Cardiac muscle cell (in vitro differentiated cells and primary cell): ENCODE data around the gene ACTRT2. TPM values are rescaled to one million over a fixed set of nuclear protein-coding genes. Genes with fewer than 3 reads are reported as not detected.

Experiments
- DNase-seq, 2 donors: peaks; one replicate each; pipeline versions ENCODE4 v3.0.0 to v3.0.0-alpha.2; 2010 to 2017; ENCODE audit warnings: low read depth in 1 of 2, low spot score in 1 of 2
- H3K27ac ChIP-seq: fragments of 200-600 bp; sonication (generic); 2 replicates; pipeline ENCODE4 v1.5.1; 2016
- H3K27me3 ChIP-seq: fragments of 200-600 bp; sonication (generic); 2 replicates; pipeline ENCODE4 v1.6.0; 2016; ENCODE audit warnings: control low read depth
- H3K36me3 ChIP-seq: fragments of 200-600 bp; sonication (generic); 2 replicates; pipeline ENCODE4 v1.5.1; 2016; ENCODE audit warnings: control low read depth
- H3K4me1 ChIP-seq: fragments of 200-600 bp; sonication (generic); 2 replicates; pipeline ENCODE4 v1.8.1; 2017; ENCODE audit warnings: low read depth, mild to moderate bottlenecking, mixed run types
- H3K4me3 ChIP-seq: fragments of 200-600 bp; sonication (generic); 2 replicates; pipeline ENCODE4 v1.5.1; 2016; ENCODE audit warnings: mild to moderate bottlenecking
- H3K9me3 ChIP-seq: fragments of 200-600 bp; sonication (generic); 2 replicates; pipeline ENCODE4 v1.5.1; 2017; ENCODE audit warnings: low read depth, mild to moderate bottlenecking, control low read depth
- polyA plus RNA-seq: library from polyadenylated mRNA; unstranded; fragments of >200 nt; fragmentation: Nextera tagmentation; extraction: Ambion mirVana; gene quantifications from 2 replicates; pipeline ENCODE4 v1.2.1, GENCODE V29; 2016
- total RNA-seq: library from RNA; depleted of rRNA; stranded (reverse); fragments of >200 nt; gene quantifications from 2 replicates; pipeline ENCODE4 v1.2.3, GENCODE V29; 2016
- TF ChIP-seq, protein P1 (sequence below): IDR thresholded peaks from 2 replicates; pipeline ENCODE4 v1.5.1; 2012; ENCODE audit warnings: low read depth, mild to moderate bottlenecking, low read length

Gene ACTRT2
- total and polyA plus RNA-seq, 2 experiments from 2014 or later = not detected

DNA sequence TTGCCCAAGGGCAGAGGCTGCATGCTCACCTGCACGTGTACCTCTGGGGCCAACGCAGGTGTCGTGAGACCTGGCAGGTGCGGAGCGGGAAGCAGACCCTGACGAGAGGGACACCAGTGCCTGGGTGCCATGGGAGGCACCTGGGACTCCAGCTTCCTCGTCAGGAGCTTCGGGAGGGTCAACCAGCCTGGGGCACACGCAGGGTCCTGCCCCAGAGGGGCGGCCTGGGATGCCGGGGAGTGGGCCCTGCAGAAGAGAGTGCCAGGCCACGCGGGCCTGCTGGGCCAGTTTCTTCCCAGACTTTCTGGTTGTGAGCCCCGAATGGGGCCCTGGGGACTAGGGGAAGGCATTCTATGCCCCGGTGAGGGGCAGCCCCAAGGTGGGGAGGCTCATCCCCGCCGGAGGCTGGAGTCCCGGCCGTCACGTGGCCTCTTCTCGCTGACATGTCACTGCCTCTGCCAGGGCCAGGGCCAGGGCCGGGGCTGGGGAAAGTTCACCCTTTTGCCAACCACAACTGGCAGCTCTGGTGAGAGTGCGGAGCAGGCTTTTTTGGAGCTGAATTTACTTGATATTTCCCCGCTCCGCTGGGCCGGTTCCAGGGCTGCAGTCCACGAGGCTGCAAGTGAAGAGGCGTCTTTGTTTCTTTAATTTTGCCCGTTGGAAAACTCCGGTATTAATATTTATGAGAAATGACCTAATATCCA is 38.5 kb upstream of the ACTRT2 start:
- H3K36me3 ChIP-seq = no peaks in the 10 kb centered on the region
- H3K27me3 ChIP-seq = no peaks in the 10 kb centered on the region
- DNase-seq = no peak
- TF ChIP-seq, protein P1, sequence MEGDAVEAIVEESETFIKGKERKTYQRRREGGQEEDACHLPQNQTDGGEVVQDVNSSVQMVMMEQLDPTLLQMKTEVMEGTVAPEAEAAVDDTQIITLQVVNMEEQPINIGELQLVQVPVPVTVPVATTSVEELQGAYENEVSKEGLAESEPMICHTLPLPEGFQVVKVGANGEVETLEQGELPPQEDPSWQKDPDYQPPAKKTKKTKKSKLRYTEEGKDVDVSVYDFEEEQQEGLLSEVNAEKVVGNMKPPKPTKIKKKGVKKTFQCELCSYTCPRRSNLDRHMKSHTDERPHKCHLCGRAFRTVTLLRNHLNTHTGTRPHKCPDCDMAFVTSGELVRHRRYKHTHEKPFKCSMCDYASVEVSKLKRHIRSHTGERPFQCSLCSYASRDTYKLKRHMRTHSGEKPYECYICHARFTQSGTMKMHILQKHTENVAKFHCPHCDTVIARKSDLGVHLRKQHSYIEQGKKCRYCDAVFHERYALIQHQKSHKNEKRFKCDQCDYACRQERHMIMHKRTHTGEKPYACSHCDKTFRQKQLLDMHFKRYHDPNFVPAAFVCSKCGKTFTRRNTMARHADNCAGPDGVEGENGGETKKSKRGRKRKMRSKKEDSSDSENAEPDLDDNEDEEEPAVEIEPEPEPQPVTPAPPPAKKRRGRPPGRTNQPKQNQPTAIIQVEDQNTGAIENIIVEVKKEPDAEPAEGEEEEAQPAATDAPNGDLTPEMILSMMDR = no peak
- no peaks in the 10 kb centered on the region for H3K9me3 ChIP-seq
- no peak overlapping the region for H3K4me3 ChIP-seq
- no peaks in the 10 kb centered on the region for H3K4me1 ChIP-seq
- H3K27ac ChIP-seq = no peak overlapping the region

DNA sequence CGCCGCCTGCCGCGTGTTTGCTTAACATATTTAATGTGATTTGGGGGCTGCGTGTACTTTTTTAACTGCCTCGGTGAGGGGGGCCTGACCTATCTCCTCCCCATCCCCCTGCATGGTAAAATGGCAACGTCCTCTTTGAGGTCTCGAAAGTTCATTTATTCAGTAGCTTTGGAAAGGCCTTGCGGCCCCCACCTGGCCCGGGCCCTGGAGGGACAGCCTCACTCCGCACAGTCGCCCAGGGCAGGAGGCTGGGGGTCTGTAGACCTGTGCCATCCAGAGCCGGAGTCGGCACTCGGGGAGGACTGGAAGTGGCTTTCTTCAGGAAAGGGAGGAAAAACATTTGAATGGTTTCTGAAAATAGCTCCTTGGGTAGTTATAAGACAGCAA is 38.0 kb upstream of the ACTRT2 start:
- H3K4me3 ChIP-seq = no peak overlapping the region
- no peaks in the 10 kb centered on the region for H3K36me3 ChIP-seq
- H3K27me3 ChIP-seq = no peaks in the 10 kb centered on the region
- TF ChIP-seq, protein P1 = no peak
- H3K27ac ChIP-seq = no peak overlapping the region
- no peaks in the 10 kb centered on the region for H3K9me3 ChIP-seq
- no peaks in the 10 kb centered on the region for H3K4me1 ChIP-seq
- no peak for DNase-seq

DNA sequence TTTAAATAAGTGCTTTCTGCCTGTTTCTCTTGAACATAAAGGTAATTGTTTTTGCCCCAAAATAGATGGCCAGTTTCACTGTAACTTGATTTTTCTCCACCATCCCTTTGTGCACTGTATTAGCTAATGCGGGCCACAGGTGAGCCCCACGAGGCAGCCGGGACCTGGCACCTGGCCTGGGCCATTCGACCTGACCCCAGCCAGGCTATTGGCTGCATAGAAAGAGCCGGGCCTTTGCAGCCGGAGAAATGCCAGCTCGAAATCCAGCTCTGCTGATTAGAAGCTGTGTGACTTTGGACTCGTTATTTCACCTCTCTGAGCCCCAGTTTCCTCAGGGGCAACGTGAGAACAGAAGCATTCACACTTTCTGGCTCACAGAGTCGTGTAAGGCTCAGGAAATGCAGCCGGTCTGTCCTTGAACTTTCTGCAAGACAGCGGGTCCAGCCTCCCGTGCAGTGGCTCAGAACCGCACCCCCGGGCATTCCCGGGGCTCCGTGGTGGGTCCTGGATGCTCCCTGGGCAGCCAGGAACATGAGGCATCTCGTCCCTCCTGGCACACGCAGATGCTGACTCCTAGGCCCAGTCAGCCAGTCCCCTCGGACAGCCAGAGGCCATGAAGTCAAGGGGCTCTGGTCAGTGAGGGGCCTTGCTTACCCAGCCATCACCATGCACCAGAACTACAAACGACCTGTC is 37.4 kb upstream of the ACTRT2 start:
- no peak for DNase-seq
- Histone ChIP-seq H3K4me3 (no peak overlapping the region), H3K9me3 (no peaks in the 10 kb centered on the region), H3K36me3 (no peaks in the 10 kb centered on the region), H3K27ac (no peak overlapping the region), H3K27me3 (no peaks in the 10 kb centered on the region), H3K4me1 (no peaks in the 10 kb centered on the region)
- TF ChIP-seq, protein P1 = no peak

DNA sequence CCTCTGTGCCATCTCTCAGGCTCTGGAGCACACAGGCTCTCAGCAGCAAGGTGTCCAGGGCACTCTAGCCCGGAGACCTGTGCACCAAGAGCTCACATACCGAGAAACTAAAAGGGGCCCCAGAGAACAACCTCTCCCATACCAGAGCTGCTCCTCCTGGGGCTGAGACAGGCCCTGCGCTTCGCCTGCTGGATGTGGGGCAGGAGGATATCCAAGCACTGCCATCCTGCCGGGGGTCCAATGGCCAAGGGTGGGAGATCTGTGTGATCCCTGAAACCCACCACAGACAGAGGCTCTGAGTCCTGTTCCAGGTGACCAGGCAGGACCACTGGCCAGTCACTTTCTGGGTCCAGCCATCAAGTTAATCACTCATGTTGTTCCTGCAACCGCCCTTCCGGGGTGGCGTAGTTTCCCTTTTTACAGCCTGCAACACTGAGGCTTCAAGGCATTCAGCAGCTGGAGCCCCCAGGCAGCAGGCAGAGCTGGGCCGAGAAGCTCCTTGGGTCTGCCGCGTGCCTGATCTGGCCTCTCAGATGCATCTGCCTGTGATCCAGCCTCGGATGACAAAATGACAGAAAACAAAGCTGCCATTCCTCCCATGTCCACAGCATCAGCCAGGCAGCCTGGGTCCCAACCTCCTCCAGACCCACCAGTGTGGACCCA is 36.7 kb upstream of the ACTRT2 start:
- H3K4me3 ChIP-seq = no peak overlapping the region
- no peaks in the 10 kb centered on the region for H3K36me3 ChIP-seq
- no peak for DNase-seq
- H3K4me1 ChIP-seq = no peaks in the 10 kb centered on the region
- H3K27ac ChIP-seq = no peak overlapping the region
- TF ChIP-seq, protein P1 = no peak
- no peaks in the 10 kb centered on the region for H3K9me3 ChIP-seq
- no peaks in the 10 kb centered on the region for H3K27me3 ChIP-seq

DNA sequence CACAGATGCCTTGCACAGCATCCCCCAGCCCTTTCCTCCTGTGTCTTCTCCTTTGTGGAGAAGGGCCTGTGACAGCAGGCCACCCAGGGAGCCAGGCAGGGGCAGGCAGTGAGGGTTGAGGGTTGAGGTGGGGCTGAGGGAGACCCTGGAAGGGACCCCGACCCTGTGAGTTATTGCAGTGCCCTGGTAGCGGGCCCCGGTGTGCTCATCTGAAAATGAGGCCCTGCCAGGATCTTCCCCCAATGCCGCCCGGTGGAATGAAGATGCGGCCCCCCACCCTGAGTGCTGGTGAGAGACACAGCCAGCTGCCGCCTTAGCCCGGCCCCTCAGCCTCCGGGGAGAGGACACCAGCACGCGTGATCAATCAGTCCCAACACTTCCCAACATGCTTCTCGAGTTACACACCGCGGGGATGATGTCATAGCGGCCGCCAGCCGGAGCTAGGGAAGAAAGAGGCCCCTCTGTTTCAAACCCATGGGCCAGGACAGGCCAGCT is 36.2 kb upstream of the ACTRT2 start:
- H3K9me3 ChIP-seq = no peaks in the 10 kb centered on the region
- no peaks in the 10 kb centered on the region for H3K4me1 ChIP-seq
- TF ChIP-seq, protein P1 = no peak
- no peaks in the 10 kb centered on the region for H3K36me3 ChIP-seq
- H3K27ac ChIP-seq = no peak overlapping the region
- DNase-seq = no peak
- H3K4me3 ChIP-seq = no peak overlapping the region
- no peaks in the 10 kb centered on the region for H3K27me3 ChIP-seq
